Transverse colon (tissue), 4 donors: ENCODE data around the gene INAFM2.

Experiments used
- EP300 ChIP-seq: sonication (generic); formaldehyde crosslinking; IDR thresholded peaks from one replicate; pipeline ENCODE4 v1.6.1; 2017; ENCODE audit warnings: antibody characterized with exemption, low read depth
- POLR2A ChIP-seq: fragments of 450-650 bp; IDR thresholded peaks from one replicate; pipeline ENCODE4 v1.6.1; 2016; ENCODE audit warnings: antibody characterized with exemption, mild to moderate bottlenecking, moderate library complexity
- POLR2AphosphoS5 ChIP-seq, 3 donors: sonication (generic); formaldehyde crosslinking; IDR thresholded peaks; one replicate each; pipeline ENCODE4 v1.6.1; 2016; ENCODE audit warnings: antibody characterized with exemption in 3 of 3
- TF ChIP-seq, protein P1 (sequence below), 5 experiments: fragments of 200-600 bp in 3 of 5; fragments of 450-650 bp in 2 of 5; sonication (generic) in 3 of 5; IDR thresholded peaks; 1 replicate in 2 of 5; 2 replicates in 3 of 5; pipeline ENCODE4 v1.5.1; 2016 to 2017; ENCODE audit warnings: antibody characterized with exemption in 5 of 5, inconsistent platforms in 3 of 5, mild to moderate bottlenecking in 2 of 5, moderate library complexity in 1 of 5

DNA sequence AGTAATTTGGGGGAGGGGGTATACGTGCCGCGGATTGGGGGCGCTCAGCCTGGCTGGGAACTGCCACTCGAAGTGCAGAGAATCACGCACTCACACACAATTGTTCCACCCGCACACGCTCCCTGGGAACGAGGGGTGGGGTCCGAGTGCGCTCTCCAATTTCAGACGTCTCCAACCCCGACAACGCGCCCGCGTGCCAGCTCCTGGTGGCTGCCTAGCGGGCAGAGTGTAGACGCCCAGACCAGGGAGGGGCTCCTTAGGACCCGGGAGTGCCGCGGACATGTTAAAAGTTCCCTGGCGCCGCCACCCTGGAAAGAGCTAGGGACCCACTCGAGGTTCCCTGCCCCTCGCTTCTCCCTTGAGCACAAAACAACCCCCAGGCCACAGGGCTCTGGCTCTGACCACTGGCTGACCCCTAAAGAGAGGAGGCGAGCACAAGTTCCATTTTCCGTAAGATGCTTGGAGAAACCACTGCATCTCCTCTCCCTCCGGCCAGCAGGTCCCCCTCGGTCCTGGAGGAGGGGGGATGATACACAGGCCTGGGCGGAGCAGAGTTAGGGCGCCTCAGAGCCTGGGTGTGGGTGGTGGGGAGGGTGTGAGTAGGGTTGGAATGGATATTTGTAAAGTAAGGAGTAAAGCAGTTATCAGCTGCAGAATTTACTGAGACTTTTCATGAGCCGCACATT is 39.7 kb upstream of the INAFM2 start:
- TF ChIP-seq, protein P1, sequence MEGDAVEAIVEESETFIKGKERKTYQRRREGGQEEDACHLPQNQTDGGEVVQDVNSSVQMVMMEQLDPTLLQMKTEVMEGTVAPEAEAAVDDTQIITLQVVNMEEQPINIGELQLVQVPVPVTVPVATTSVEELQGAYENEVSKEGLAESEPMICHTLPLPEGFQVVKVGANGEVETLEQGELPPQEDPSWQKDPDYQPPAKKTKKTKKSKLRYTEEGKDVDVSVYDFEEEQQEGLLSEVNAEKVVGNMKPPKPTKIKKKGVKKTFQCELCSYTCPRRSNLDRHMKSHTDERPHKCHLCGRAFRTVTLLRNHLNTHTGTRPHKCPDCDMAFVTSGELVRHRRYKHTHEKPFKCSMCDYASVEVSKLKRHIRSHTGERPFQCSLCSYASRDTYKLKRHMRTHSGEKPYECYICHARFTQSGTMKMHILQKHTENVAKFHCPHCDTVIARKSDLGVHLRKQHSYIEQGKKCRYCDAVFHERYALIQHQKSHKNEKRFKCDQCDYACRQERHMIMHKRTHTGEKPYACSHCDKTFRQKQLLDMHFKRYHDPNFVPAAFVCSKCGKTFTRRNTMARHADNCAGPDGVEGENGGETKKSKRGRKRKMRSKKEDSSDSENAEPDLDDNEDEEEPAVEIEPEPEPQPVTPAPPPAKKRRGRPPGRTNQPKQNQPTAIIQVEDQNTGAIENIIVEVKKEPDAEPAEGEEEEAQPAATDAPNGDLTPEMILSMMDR (IDR thresholded peaks at IDR 0.05), result no peak
- TF ChIP-seq POLR2A (no peak), POLR2AphosphoS5 (IDR thresholded peaks at IDR 0.05) (no peak), EP300 (no peak)
